GM18511 (cell line): ENCODE measurements around the gene PGLYRP1.

Experiments used
- ATAC-seq: cut with Tn5 transposase; IDR thresholded peaks from one replicate; pipeline ENCODE4 v1.9.1; 2021; ENCODE audit warnings: mild to moderate bottlenecking, moderate library complexity; ENCODE audit not compliant: unreplicated experiment

The PGLYRP1 gene

GRCh38 chr19:46022431-46023310 is at the start of gene PGLYRP1:
Gene PGLYRP1 (minus strand): TSS chr19:46023053. CDS start chr19:46023021, 32 bp downstream.
- no peak for ATAC-seq

GRCh38 chr19:46069806-46070341 is 47.0 kb upstream of the PGLYRP1 start:
- ATAC-seq: no peak

GRCh38 chr19:46068345-46069258 is 45.7 kb upstream of the PGLYRP1 start:
- no peak for ATAC-seq

- ATAC-seq: no peak
These were observed 44.8 kb upstream of the PGLYRP1 start for GRCh38 chr19:46067691-46068090.

- ATAC-seq: no peak
These were observed 43.6 kb upstream of the PGLYRP1 start for GRCh38 chr19:46066471-46066870.

GRCh38 chr19:46065486-46066071 is 42.7 kb upstream of the PGLYRP1 start:
- ATAC-seq: no peak

- no peak for ATAC-seq
These were observed 40.3 kb upstream of the PGLYRP1 start for GRCh38 chr19:46063201-46063600.

GRCh38 chr19:46060012-46060411 is 37.2 kb upstream of the PGLYRP1 start:
- ATAC-seq: no peak

- ATAC-seq: no peak
These were observed 35.9 kb upstream of the PGLYRP1 start for GRCh38 chr19:46058778-46059177.

- no peak for ATAC-seq
These were observed 33.7 kb upstream of the PGLYRP1 start for GRCh38 chr19:46056536-46056935.

GRCh38 chr19:46052896-46053295 is 30.0 kb upstream of the PGLYRP1 start:
- ATAC-seq: no peak

GRCh38 chr19:46049597-46049996 is 26.7 kb upstream of the PGLYRP1 start:
- no peak for ATAC-seq

GRCh38 chr19:46043519-46043918 is 20.7 kb upstream of the PGLYRP1 start:
- ATAC-seq: no peak

- ATAC-seq: no peak
These were observed 19.5 kb upstream of the PGLYRP1 start for GRCh38 chr19:46042252-46042883.

GRCh38 chr19:46040952-46041500 is 18.2 kb upstream of the PGLYRP1 start, which contains the start of gene IGFL4:
Gene IGFL4 (minus strand): TSS chr19:46041002. CDS start chr19:46040962, 40 bp downstream.
- ATAC-seq: no peak

GRCh38 chr19:46040125-46040524 is 17.3 kb upstream of the PGLYRP1 start:
- no peak for ATAC-seq

- no peak for ATAC-seq
These were observed 13.9 kb upstream of the PGLYRP1 start for GRCh38 chr19:46036744-46037128.

- no peak for ATAC-seq
These were observed 13.3 kb upstream of the PGLYRP1 start for GRCh38 chr19:46035986-46036743.

GRCh38 chr19:46035546-46035945 is 12.7 kb upstream of the PGLYRP1 start:
- ATAC-seq: no peak
